HepG2 (cell line): Measurements from ENCODE around the gene SNUPN. TPM values are rescaled to one million over a fixed set of nuclear protein-coding genes. Genes with fewer than 3 reads are reported as not detected.
"Not testable (repeated sequence)": the region's sequence is repeated elsewhere in the genome, so short reads cannot be mapped to it uniquely, and the experiment has no call there.

Experiments used
- ATAC-seq: fragments of 200-7000 bp; cut with Tn5 transposase; 3 replicates; pipeline ENCODE4 v1.9.1; 2020; ENCODE audit warnings: mild to moderate bottlenecking, moderate library complexity
- BruUV-seq: library from RNA; stranded (reverse); fragments of 400-500 nt; replicated peaks from 2 replicates; lab custom pipeline; 2021; lab: Mats Ljungman, UMichigan
- CTCF ChIA-PET: fragments of 300-600 bp; formaldehyde crosslinking; extraction: SDS; loops from one replicate; lab custom pipeline; 2021; ENCODE audit warnings: low total read pairs, inconsistent platforms, low intra/inter-chr PET ratio; lab: Yijun Ruan, JAX
- POLR2A ChIA-PET: fragments of 350-600 bp; sonication (Branson Sonifier 250); formaldehyde crosslinking; loops from one replicate; lab custom pipeline; 2020; ENCODE audit warnings: antibody characterized with exemption, inconsistent platforms; lab: Yijun Ruan, JAX
- DNase-seq: peaks from one replicate; pipeline ENCODE4 v3.0.0-alpha.2; 2015; ENCODE audit warnings: low spot score
- FAIRE-seq: peaks from 3 replicates; lab custom pipeline; 2011; peaks lifted over from hg19 to GRCh38; lab: Jason Lieb, UNC
- H2AFZ ChIP-seq: one replicate; pipeline ENCODE4 v1.6.1; 2011; ENCODE audit warnings: low read length, inconsistent platforms
- H3K27ac ChIP-seq: fragments of 300-600 bp; 3 replicates; pipeline ENCODE4 v1.8.0; 2011; ENCODE audit warnings: mixed run types, mild to moderate bottlenecking, mixed read lengths, low read length, inconsistent platforms; ENCODE audit not compliant: insufficient read depth; ENCODE audit errors: extremely low read length
- H3K27me3 ChIP-seq, 2 experiments: fragments of 200-600 bp in 1 of 2; 2 replicates in 1 of 2; 3 replicates in 1 of 2; pipeline versions ENCODE4 v1.6.0 to v1.8.0; 2011; ENCODE audit warnings: low read length in 2 of 2, mild to moderate bottlenecking in 2 of 2, moderate library complexity in 2 of 2, inconsistent platforms in 1 of 2; ENCODE audit not compliant: insufficient read depth in 2 of 2, control insufficient read depth in 1 of 2
- H3K36me3 ChIP-seq, 2 experiments: fragments of 200-600 bp in 1 of 2; replicated peaks in 1 of 2; 2 replicates in 1 of 2; 3 replicates in 1 of 2; pipeline versions ENCODE4 v1.5.1 to v1.8.0; 2011; ENCODE audit warnings: low read length in 2 of 2, inconsistent platforms in 1 of 2; ENCODE audit not compliant: insufficient read depth in 2 of 2, control insufficient read depth in 1 of 2
- H3K4me1 ChIP-seq: 2 replicates; pipeline ENCODE4 v1.5.1; 2012; ENCODE audit warnings: low read length, inconsistent platforms; ENCODE audit not compliant: insufficient read depth
- H3K4me2 ChIP-seq: 2 replicates; pipeline ENCODE4 v1.6.0; 2011; ENCODE audit warnings: low read depth, low read length, inconsistent platforms
- H3K4me3 ChIP-seq, 3 experiments: fragments of 200-600 bp in 1 of 3; sonication (generic), shearing (Covaris generic) in 1 of 3; replicated peaks in 1 of 3; 2 replicates each; pipeline ENCODE4 v1.5.1; 2011 to 2016; ENCODE audit warnings: low read length in 3 of 3, inconsistent platforms in 2 of 3, low read depth in 2 of 3, mild to moderate bottlenecking in 2 of 3, control low read depth in 1 of 3, mixed read lengths in 1 of 3; ENCODE audit not compliant: insufficient read depth in 1 of 3
- H3K79me2 ChIP-seq: one replicate; pipeline ENCODE4 v1.6.1; 2011; ENCODE audit warnings: low read length, inconsistent platforms; ENCODE audit not compliant: insufficient read depth
- H3K9ac ChIP-seq: 2 replicates; pipeline ENCODE4 v1.6.0; 2011; ENCODE audit warnings: mild to moderate bottlenecking, low read depth, low read length, inconsistent platforms; ENCODE audit not compliant: insufficient read depth
- H3K9me3 ChIP-seq: 2 replicates; pipeline ENCODE4 v1.5.1; 2012; ENCODE audit warnings: mild to moderate bottlenecking, low read length
- H4K20me1 ChIP-seq: 2 replicates; pipeline ENCODE4 v1.6.0; 2011; ENCODE audit warnings: inconsistent platforms, mild to moderate bottlenecking, low read length, moderate library complexity; ENCODE audit not compliant: insufficient read depth
- ZNF121 ChIP-seq: sonication (generic); formaldehyde crosslinking; IDR thresholded peaks from 2 replicates; pipeline ENCODE4 v1.5.0; 2020; ENCODE audit warnings: mild to moderate bottlenecking, missing genetic modification reagents
- ZNF256 ChIP-seq: sonication (generic); formaldehyde crosslinking; conservative IDR thresholded peaks from 2 replicates; pipeline ENCODE4 v1.4.0; 2020; ENCODE audit warnings: missing genetic modification reagents
- WGBS: methylation state at CpG from one replicate; pipeline ENCODE4 v1.1.6; 2017; ENCODE audit warnings: low lambda C conversion rate; 5-methylcytosine and 5-hydroxymethylcytosine counted together
- in situ Hi-C: cut with HindIII; loops from 2 replicates; pipeline ENCODE4 v1.10.0; 2017; ENCODE audit warnings: low pct_unique_long_range_greater_than_20kb; ENCODE audit not compliant: extremely low pct_ligation_motif_present
- intact Hi-C: fragments of 100-400 bp; cut with micrococcal nuclease; formaldehyde crosslinking; loops from one replicate; pipeline ENCODE4 v1.10.0; 2022; ENCODE audit not compliant: unreplicated experiment
- polyA plus RNA-seq, 8 experiments: library from polyadenylated mRNA; depleted of rRNA in 3 of 8; stranded (reverse) in 7 of 8; unstranded in 1 of 8; fragments of >200 nt; fragmentation: Illumina TruSeq in 4 of 8; extraction: Trizol in 4 of 8; gene quantifications; 2 replicates each; pipeline versions ENCODE4 v1.2.1 to v1.2.3, GENCODE V29; 2011 to 2016; ENCODE audit warnings: low read depth in 4 of 8, missing spikeins in 1 of 8, mixed read lengths in 1 of 8; ENCODE audit not compliant: insufficient read depth in 1 of 8
- total RNA-seq, 5 experiments: library from RNA; depleted of rRNA; stranded (reverse); fragments of >200 nt; fragmentation: Illumina TruSeq; extraction: Trizol; gene quantifications; 2 replicates each; pipeline ENCODE4 v1.2.3, GENCODE V29; 2016; ENCODE audit warnings: low read depth in 1 of 5

The SNUPN gene
- total and polyA plus RNA-seq, 2 of the 13 experiments (the other 11 are each of a cell fraction or from before 2014, with no cell fraction given): 9.0 to 16.4 TPM

GRCh38 chr15:75561888-75562287, 63.6 kb downstream of the SNUPN start:
- CTCF ChIA-PET: no interaction called here
- Histone ChIP-seq H3K9ac (no peak overlapping the region), H3K36me3 (no peaks in the 10 kb centered on the region), H3K4me2 (no peak overlapping the region), H4K20me1 (no peaks in the 10 kb centered on the region), H3K9me3 (no peaks in the 10 kb centered on the region), H3K27ac (no peak overlapping the region), H3K4me1 (0 out of 2 replicates have a peak, but pooled peaks cover 9% of the 10 kb centered on the region), H3K4me3 (no peak overlapping the region)
- no TSS peak for BruUV-seq
- whole genome bisulfite sequencing: 98% methylated on average over 5 of the region's 5 CpGs
- no peak for DNase-seq
- FAIRE-seq: no peak
- no peak for ATAC-seq
- TF ChIP-seq ZNF256: no peak
- peak; percentile 58; the same call in 1 of the 2 replicates for TF ChIP-seq ZNF121 (CRISPR knock-in tag)
- TF ChIP-seq, all 625 proteins: peak for 1
- in situ Hi-C loops: no loop called here
- H2AFZ ChIP-seq: no peak overlapping the region
- intact Hi-C loops: no loop called here
- POLR2A ChIA-PET: interaction anchor here (1.3 kb wide), 1 partner anchor 118 kb away, joined by 3 read pairs; no protein-coding TSS in a partner anchor
- H3K27me3 ChIP-seq: no peaks in the 10 kb centered on the region
- peaks cover 6% of the 10 kb centered on the region for H3K79me2 ChIP-seq

GRCh38 chr15:75559360-75559759, 66.2 kb downstream of the SNUPN start:
- H3K4me1 ChIP-seq, intact Hi-C loops, H3K9ac ChIP-seq, POLR2A ChIA-PET, H3K27me3 ChIP-seq, ATAC-seq, H3K4me2 ChIP-seq, H3K27ac ChIP-seq, H3K9me3 ChIP-seq, H3K4me3 ChIP-seq, H3K36me3 ChIP-seq, H3K79me2 ChIP-seq, FAIRE-seq, H4K20me1 ChIP-seq, H2AFZ ChIP-seq, in situ Hi-C loops, BruUV-seq, CTCF ChIA-PET, DNase-seq: not testable (repeated sequence)
- 63% methylated on average over 3 of the region's 6 CpGs for WGBS
